Measurements from ENCODE around the gene ANKH.
A peak's percentile ranks its signal among the peaks of the same experiment; 100 is the strongest.

The ANKH gene

DNA sequence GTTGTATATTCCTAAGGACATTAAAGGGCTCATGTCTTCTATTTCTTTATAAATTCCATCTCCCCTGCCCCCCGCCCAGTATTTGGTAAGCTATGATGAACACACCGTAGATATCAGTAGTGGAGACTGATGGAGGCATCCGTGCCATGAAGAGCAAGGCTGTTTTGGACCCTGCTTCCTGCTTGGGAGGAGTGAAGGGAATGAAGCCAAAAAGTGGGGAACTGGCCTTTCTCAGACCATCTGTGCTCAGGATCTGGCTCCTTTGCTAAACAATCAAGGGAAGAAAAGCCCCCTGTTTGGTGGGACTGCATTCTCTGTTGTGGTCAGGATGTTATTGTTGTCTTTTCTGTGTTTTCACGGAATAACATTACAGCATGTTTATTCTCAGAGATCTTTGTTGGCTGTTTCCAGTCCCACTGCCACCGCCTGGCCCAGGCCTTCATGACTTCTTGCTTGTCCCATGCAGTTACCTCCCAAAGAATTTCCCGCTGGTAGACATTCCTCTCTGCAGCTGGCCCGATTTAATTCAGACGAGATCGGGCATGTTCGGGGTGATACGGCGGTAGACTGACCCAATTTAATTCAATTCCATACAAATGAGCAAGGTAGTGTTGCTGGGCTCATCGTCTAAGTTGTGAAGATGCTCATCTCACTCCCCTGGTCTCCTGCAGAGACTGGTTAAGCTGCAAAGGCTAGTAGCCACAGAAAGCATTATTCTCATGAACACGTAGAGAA is 31.4 kb upstream of the ANKH start:
- TF ChIP-seq, protein P1, sequence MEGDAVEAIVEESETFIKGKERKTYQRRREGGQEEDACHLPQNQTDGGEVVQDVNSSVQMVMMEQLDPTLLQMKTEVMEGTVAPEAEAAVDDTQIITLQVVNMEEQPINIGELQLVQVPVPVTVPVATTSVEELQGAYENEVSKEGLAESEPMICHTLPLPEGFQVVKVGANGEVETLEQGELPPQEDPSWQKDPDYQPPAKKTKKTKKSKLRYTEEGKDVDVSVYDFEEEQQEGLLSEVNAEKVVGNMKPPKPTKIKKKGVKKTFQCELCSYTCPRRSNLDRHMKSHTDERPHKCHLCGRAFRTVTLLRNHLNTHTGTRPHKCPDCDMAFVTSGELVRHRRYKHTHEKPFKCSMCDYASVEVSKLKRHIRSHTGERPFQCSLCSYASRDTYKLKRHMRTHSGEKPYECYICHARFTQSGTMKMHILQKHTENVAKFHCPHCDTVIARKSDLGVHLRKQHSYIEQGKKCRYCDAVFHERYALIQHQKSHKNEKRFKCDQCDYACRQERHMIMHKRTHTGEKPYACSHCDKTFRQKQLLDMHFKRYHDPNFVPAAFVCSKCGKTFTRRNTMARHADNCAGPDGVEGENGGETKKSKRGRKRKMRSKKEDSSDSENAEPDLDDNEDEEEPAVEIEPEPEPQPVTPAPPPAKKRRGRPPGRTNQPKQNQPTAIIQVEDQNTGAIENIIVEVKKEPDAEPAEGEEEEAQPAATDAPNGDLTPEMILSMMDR (IDR thresholded peaks at IDR 0.05; ENCODE audit: control insufficient read depth, insufficient read depth, low read depth, low read length, missing control alignments): no peak
- no peak overlapping the region for H3K4me3 ChIP-seq (ENCODE audit: control insufficient read depth, low read depth, low read length)
- no peak for DNase-seq (ENCODE audit: low read depth)

DNA sequence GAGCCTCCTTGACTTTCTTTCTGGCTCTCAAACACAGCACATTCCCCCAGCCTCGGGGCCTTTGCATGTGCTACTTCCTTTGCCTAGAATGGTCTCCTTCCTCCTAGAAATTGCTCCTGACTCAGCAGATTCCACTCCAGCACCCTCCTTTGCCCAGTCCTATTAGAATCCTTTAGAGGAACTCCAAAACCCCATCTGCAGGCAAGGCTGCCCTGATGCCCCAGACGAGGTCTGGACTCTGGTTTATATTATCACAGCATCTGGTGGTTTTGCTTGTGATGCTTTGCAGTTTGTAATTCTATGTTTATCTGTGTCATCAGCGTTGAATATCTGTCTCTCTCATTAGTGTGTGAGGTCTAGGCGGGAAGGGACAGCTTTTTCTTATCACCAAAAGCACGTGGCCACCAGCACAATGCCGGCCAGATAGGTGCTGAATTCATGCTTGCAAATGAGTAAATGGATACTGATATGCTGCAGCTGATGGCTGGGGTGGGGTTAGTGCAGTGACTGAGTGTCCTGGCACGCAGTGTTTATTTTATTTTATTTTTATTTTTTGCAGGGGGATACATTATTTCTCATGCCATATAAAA is 30.0 kb upstream of the ANKH start:
- TF ChIP-seq, protein P1 (IDR thresholded peaks at IDR 0.05; ENCODE audit: control insufficient read depth, insufficient read depth, low read depth, low read length, missing control alignments): no peak
- no peak overlapping the region for H3K4me3 ChIP-seq (ENCODE audit: control insufficient read depth, low read depth, low read length)
- peak; percentile 43 for DNase-seq (ENCODE audit: low read depth)

DNA sequence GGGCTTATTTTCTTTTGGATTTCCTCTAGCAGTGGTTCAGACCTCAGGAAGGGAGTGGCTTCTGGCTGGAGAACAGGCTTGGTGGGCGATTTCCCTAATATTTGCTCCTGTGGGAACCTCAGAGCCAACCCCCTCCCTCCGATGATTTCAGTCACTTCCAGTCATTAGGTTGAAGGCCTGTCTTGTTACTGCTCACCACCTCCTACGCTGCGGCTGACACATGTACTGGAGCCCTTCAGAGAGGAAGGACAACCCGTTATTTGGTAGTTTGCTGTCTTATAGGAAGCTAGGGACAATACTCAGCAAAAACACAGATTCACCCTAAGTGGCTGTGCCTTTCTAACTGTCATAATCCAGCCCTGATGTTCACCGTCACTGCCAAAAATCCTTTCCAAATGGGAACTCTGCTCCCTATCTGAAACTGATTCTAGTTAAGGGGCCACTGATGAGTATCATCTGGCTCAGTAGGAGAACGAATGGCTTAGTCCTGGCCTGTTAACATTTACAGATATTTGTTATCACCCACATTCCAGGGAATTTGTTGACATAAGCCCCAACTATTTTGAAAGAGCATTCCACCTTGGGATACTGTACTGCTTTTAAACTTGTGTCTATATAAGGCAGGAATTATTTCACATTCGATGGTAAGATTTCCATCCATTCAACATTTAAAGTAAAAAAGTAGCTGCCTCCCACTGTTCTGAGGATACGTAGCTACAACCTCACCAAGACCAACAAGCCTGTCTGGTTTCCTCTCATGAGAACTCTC is 29.3 kb upstream of the ANKH start:
- DNase-seq (ENCODE audit: low read depth): peak; percentile 70
- no peak overlapping the region for H3K4me3 ChIP-seq (ENCODE audit: control insufficient read depth, low read depth, low read length)
- TF ChIP-seq, protein P1 (IDR thresholded peaks at IDR 0.05; ENCODE audit: control insufficient read depth, insufficient read depth, low read depth, low read length, missing control alignments): no peak

DNA sequence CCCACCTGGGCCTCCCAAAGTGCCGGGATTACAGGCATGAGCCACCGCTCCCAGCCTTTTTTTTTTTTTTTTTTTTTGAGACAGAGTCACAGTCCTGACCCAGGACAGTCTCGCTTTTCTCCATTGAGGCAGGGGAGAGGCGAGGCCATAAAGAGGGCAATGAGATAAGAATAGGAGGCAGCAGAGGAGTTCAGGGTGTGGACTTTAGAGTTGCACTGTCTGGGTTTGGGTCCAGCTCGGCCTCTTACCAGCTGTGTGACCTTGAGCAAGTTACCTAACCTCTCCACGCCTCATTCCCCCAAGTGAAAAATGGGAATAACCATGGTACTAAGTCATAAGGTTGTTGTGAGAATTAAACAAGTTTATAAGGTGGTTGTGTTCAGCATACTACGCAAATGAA is 24.6 kb upstream of the ANKH start:
- no peak overlapping the region for H3K4me3 ChIP-seq (ENCODE audit: control insufficient read depth, low read depth, low read length)
- no peak for DNase-seq (ENCODE audit: low read depth)
- TF ChIP-seq, protein P1 (IDR thresholded peaks at IDR 0.05; ENCODE audit: control insufficient read depth, insufficient read depth, low read depth, low read length, missing control alignments): no peak

DNA sequence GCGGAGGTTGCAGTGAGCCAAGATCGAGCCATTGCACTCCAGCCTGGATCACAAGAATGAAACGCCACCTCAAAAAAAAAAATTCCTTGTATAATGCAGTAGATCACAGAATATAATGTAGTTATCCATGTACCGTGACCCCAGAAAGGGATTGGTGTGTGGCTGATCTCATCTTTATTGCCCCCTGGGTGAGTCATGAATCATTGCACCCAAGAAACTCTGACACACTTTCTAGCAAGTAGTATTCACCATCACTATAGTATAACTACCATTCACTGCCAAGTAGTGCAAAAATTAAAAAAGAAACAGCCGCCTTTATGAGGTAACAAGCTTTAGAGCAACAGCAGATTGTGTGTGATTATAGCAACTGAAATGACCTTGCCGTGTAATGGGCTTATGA is 23.7 kb upstream of the ANKH start:
- H3K4me3 ChIP-seq (ENCODE audit: control insufficient read depth, low read depth, low read length): no peak overlapping the region
- no peak for DNase-seq (ENCODE audit: low read depth)
- TF ChIP-seq, protein P1 (IDR thresholded peaks at IDR 0.05; ENCODE audit: control insufficient read depth, insufficient read depth, low read depth, low read length, missing control alignments): no peak

DNA sequence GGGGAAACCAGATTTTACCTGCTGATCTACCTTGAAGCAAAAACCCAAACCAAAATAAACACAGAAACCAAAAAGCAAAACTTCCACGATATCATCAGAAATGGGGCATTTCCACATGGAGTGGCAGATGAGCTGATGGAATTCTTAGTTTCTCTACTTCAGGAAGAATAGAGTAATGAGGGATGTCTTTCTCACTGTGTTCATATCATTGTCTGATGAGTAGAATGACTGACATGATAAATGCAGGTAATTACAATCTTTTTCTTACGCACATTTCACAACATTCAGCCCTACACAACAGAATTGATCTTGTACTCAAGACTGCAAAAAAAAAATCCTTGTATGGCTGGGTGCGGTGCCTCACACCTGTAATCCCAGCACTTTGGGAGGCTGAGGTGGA is 23.2 kb upstream of the ANKH start:
- H3K4me3 ChIP-seq (ENCODE audit: control insufficient read depth, low read depth, low read length): no peak overlapping the region
- no peak for DNase-seq (ENCODE audit: low read depth)
- TF ChIP-seq, protein P1 (IDR thresholded peaks at IDR 0.05; ENCODE audit: control insufficient read depth, insufficient read depth, low read depth, low read length, missing control alignments): no peak
